ENCODE results near the gene CCDC57. TPM values are rescaled to one million over a fixed set of nuclear protein-coding genes. Genes with fewer than 3 reads are reported as not detected.
A peak's percentile ranks its signal among the peaks of the same experiment; 100 is the strongest.

The CCDC57 gene
- total and polyA plus RNA-seq, 2 of the 8 experiments (the other 6 are each of a cell fraction or from before 2014, with no cell fraction given), result 8.4 to 12.9 TPM

GRCh38 chr17:82085031-82085861 is 127.4 kb downstream of the CCDC57 start:
- Histone ChIP-seq H2BK20ac (ENCODE audit: low read length) (no peak overlapping the region), H3K9me3 (ENCODE audit: insufficient read depth in 2 of 2, low read depth in 1 of 2, low read length in 1 of 2) (no peaks in the 10 kb centered on the region), H4K91ac (replicated peaks; ENCODE audit: insufficient read length, low read length) (no peak overlapping the region), H4K20me1 (replicated peaks in 1 of 2; ENCODE audit: control insufficient read depth in 1 of 2, insufficient read depth in 2 of 2, low read length in 2 of 2) (peaks cover 25 to 80% of the 10 kb centered on the region in 2 experiments), H2AK5ac (ENCODE audit: low read depth, low read length) (no peak overlapping the region), H2AFZ (ENCODE audit: low read length) (no peak overlapping the region), H3K23ac (ENCODE audit: insufficient read length) (no peak overlapping the region), H2BK12ac (ENCODE audit: low read depth, low read length) (no peak overlapping the region), H4K8ac (ENCODE audit: extremely low read depth, insufficient read depth, low read length) (no peak overlapping the region), H3K4me3 (ENCODE audit: extremely low read depth in 1 of 4, insufficient read depth in 2 of 4, low read depth in 3 of 4, low read length in 4 of 4) (no peak overlapping the region), H3K18ac (ENCODE audit: extremely low read depth, low read length) (no peak overlapping the region), H2BK5ac (ENCODE audit: low read depth, low read length) (no peak overlapping the region), H3K27me3 (replicated peaks in 1 of 4; ENCODE audit: control insufficient read depth in 3 of 4, extremely low read depth in 1 of 4, insufficient read depth in 3 of 4, low read length in 3 of 4) (no peaks in the 10 kb centered on the region), H4K5ac (ENCODE audit: insufficient read length, low read depth, low read length) (no peak overlapping the region), H3K56ac (replicated peaks; ENCODE audit: insufficient read length, low read depth, low read length) (no peak overlapping the region), H3K23me2 (ENCODE audit: low read depth, low read length) (no peaks in the 10 kb centered on the region), H3K9ac (replicated peaks in 1 of 4; ENCODE audit: extremely low read depth in 1 of 4, low read depth in 3 of 4, low read length in 3 of 4) (no peak overlapping the region), H3K14ac (ENCODE audit: insufficient read length) (no peak overlapping the region), H3K36me3 (ENCODE audit: control insufficient read depth in 2 of 4, insufficient read depth in 4 of 4, low read length in 3 of 4) (peaks cover 69 to 99% (median 93%) of the 10 kb centered on the region in 4 experiments), H3K27ac (ENCODE audit: low read depth, low read length) (no peak overlapping the region), H3K79me1 (ENCODE audit: low read depth, low read length) (peaks cover 9% of the 10 kb centered on the region), H3K4ac (replicated peaks; ENCODE audit: insufficient read length, low read depth, low read length) (no peak overlapping the region), H2BK120ac (replicated peaks; ENCODE audit: low read depth, low read length) (no peak overlapping the region), H2BK15ac (ENCODE audit: low read length) (no peak overlapping the region), H3K4me2 (ENCODE audit: insufficient read depth in 1 of 2, low read depth in 2 of 2, low read length in 2 of 2) (no peak overlapping the region), H3K4me1 (replicated peaks in 1 of 4; ENCODE audit: control insufficient read depth in 3 of 4, insufficient read depth in 4 of 4, low read length in 3 of 4) (no peaks in the 10 kb centered on the region), H3K79me2 (ENCODE audit: control insufficient read depth in 1 of 2, insufficient read depth in 2 of 2, low read length in 2 of 2) (no peaks in the 10 kb centered on the region)
- CTCF ChIA-PET (ENCODE audit: partially characterized antibody), result interaction anchor here (1.3 to 2.4 kb wide), 2 partner anchors 11 to 55 kb away, joined by 3 to 8 read pairs; no protein-coding TSS in a partner anchor
- POLR2A ChIA-PET (ENCODE audit: partially characterized antibody), result interaction anchor here (0.8 to 8.8 kb wide), 9 partner anchors 7 to 88 kb away, joined by 3 to 105 read pairs (median 4); partner anchors contain the start of genes DUS1L and FASN
- DNase-seq (ENCODE audit: low read depth in 1 of 2, low spot score in 2 of 2) (no peak), FAIRE-seq (no peak)
- 94% methylated on average over 23 of the region's 49 CpGs; no CpG with 5 or more reads in 1 of the 2 experiments for WGBS, 2 experiments (ENCODE audit: extremely low coverage in 1 of 2, insufficient coverage in 1 of 2, insufficient read length in 1 of 2, insufficient replicate concordance in 2 of 2, low coverage in 1 of 2, low lambda C conversion rate in 2 of 2, missing lambda C conversion rate in 1 of 2)
- TF ChIP-seq POLR2A (IDR thresholded peaks at IDR 0.05; ENCODE audit: control extremely low read depth in 1 of 2, low read depth in 2 of 2, low read length in 2 of 2), result peak in 1 of 2 experiments; percentile 12; a peak in 1 of 3 replicates
- TF ChIP-seq RAD21 (IDR thresholded peaks at IDR 0.05 in 1 of 2, conservative IDR thresholded peaks at IDR 0.05 in 1 of 2; ENCODE audit: low read depth in 2 of 2, low read length in 2 of 2), result no peak
